Nephron (organoid): ENCODE data around the gene PCARE.

ENCODE experiments used
- H3K27ac Mint-ChIP-seq, 3 experiments: 2 replicates each; pipeline ENCODE4 v1.8.0; 2020; ENCODE audit warnings: mixed read lengths in 3 of 3, mild to moderate bottlenecking in 2 of 3, moderate library complexity in 1 of 3
- H3K27me3 Mint-ChIP-seq: 2 replicates; pipeline ENCODE4 v1.8.0; 2021; ENCODE audit warnings: low read depth, mild to moderate bottlenecking, moderate library complexity, mixed read lengths
- H3K36me3 Mint-ChIP-seq: 2 replicates; pipeline ENCODE4 v1.8.0; 2020; ENCODE audit warnings: low read depth, mixed read lengths
- H3K4me1 Mint-ChIP-seq: 2 replicates; pipeline ENCODE4 v1.8.0; 2020; ENCODE audit warnings: mixed read lengths
- H3K4me3 Mint-ChIP-seq, 3 experiments: 2 replicates each; pipeline ENCODE4 v1.8.0; 2020; ENCODE audit warnings: mild to moderate bottlenecking in 3 of 3, mixed read lengths in 3 of 3, moderate library complexity in 2 of 3
- H3K9me3 Mint-ChIP-seq: 2 replicates; pipeline ENCODE4 v1.8.0; 2020; ENCODE audit warnings: mixed read lengths
- CTCF ChIP-seq, 3 experiments: fragments of 200-600 bp; sonication (generic); IDR thresholded peaks; one replicate each; pipeline ENCODE4 v1.5.0; 2021; ENCODE audit warnings: antibody characterized with exemption in 3 of 3; ENCODE audit not compliant: unreplicated experiment in 3 of 3

Gene PCARE

GRCh38 chr2:29073933-29074332, 390 bp downstream of the PCARE start:
- Mint-ChIP-seq H3K9me3 (peaks cover under 1% of the 10 kb centered on the region), H3K4me1 (peaks cover 42% of the 10 kb centered on the region)

GRCh38 chr2:29072971-29073725, 1.2 kb downstream of the PCARE start:
- Mint-ChIP-seq H3K27me3 (peaks cover 9% of the 10 kb centered on the region), H3K4me3 (no peak overlapping the region), H3K36me3 (no peaks in the 10 kb centered on the region), H3K4me1 (peaks cover 47% of the 10 kb centered on the region), H3K27ac (no peak overlapping the region), H3K9me3 (no peaks in the 10 kb centered on the region)
- TF ChIP-seq CTCF (IDR thresholded peaks at IDR 0.05; ENCODE audit: unreplicated experiment in 3 of 3), result no peak

More at GRCh38 chr2:29073933-29074332, 390 bp downstream of the PCARE start:
- Mint-ChIP-seq H3K4me3 (no peak overlapping the region), H3K27me3 (peaks cover 9% of the 10 kb centered on the region), H3K27ac (no peak overlapping the region), H3K36me3 (no peaks in the 10 kb centered on the region)
- no peak for TF ChIP-seq CTCF (IDR thresholded peaks at IDR 0.05; ENCODE audit: unreplicated experiment in 3 of 3)

- TF ChIP-seq CTCF (IDR thresholded peaks at IDR 0.05; ENCODE audit: unreplicated experiment in 3 of 3), result no peak
- Mint-ChIP-seq H3K4me3 (no peak overlapping the region), H3K27ac (no peak overlapping the region), H3K36me3 (no peaks in the 10 kb centered on the region), H3K27me3 (peaks cover 9% of the 10 kb centered on the region), H3K9me3 (no peaks in the 10 kb centered on the region), H3K4me1 (peaks cover 52% of the 10 kb centered on the region)
These were observed 2.1 kb downstream of the PCARE start for GRCh38 chr2:29072251-29072650.

GRCh38 chr2:29071032-29071975, 3.0 kb downstream of the PCARE start:
- no peak for TF ChIP-seq CTCF (IDR thresholded peaks at IDR 0.05; ENCODE audit: unreplicated experiment in 3 of 3)
- Mint-ChIP-seq H3K36me3 (no peaks in the 10 kb centered on the region), H3K4me3 (no peak overlapping the region), H3K27me3 (peaks cover 9% of the 10 kb centered on the region), H3K9me3 (no peaks in the 10 kb centered on the region), H3K4me1 (peaks cover 54% of the 10 kb centered on the region), H3K27ac (peak overlapping the region in 2 of 3 experiments; percentile 85 to 92)

GRCh38 chr2:29070526-29070925, 3.8 kb downstream of the PCARE start:
- Mint-ChIP-seq H3K4me1 (peaks cover 52% of the 10 kb centered on the region), H3K36me3 (no peaks in the 10 kb centered on the region), H3K27ac (peak overlapping the region in 2 of 3 experiments; percentile 85 to 92), H3K27me3 (peaks cover 9% of the 10 kb centered on the region), H3K9me3 (no peaks in the 10 kb centered on the region), H3K4me3 (peak overlapping the region in 1 of 3 experiments; percentile 19)
- TF ChIP-seq CTCF (IDR thresholded peaks at IDR 0.05; ENCODE audit: unreplicated experiment in 3 of 3), result no peak
